Measurements from ENCODE around the gene CLCN6.

Gene CLCN6

GRCh38 chr1:11856698-11857097 lies 50.7 kb downstream of the CLCN6 start:
- no peak for DNase-seq

GRCh38 chr1:11857164-11857851 lies 51.3 kb downstream of the CLCN6 start:
- DNase-seq = no peak

- DNase-seq = no peak
Observed at GRCh38 chr1:11858158-11858557, 52.2 kb downstream of the CLCN6 start.

- DNase-seq = no peak
Observed at GRCh38 chr1:11858613-11858967, 52.6 kb downstream of the CLCN6 start, which contains the start of gene NPPB. NPPB (minus strand) TSS chr1:11858945; CDS start chr1:11858833, 112 bp downstream.

- DNase-seq = no peak
Observed at GRCh38 chr1:11858968-11859871, 53.2 kb downstream of the CLCN6 start.

- DNase-seq = no peak
Observed at GRCh38 chr1:11860083-11860482, 54.1 kb downstream of the CLCN6 start.

GRCh38 chr1:11860587-11860986 lies 54.6 kb downstream of the CLCN6 start:
- DNase-seq = no peak

- DNase-seq = no peak
Observed at GRCh38 chr1:11862890-11863289, 56.9 kb downstream of the CLCN6 start.

GRCh38 chr1:11868331-11868980 lies 62.5 kb downstream of the CLCN6 start:
- no peak for DNase-seq

GRCh38 chr1:11869104-11869503 lies 63.1 kb downstream of the CLCN6 start:
- DNase-seq = no peak

- no peak for DNase-seq
Observed at GRCh38 chr1:11869650-11870207, 63.7 kb downstream of the CLCN6 start.

- DNase-seq = no peak
Observed at GRCh38 chr1:11872545-11872944, 66.6 kb downstream of the CLCN6 start.

- DNase-seq = no peak
Observed at GRCh38 chr1:11873395-11874257, 67.6 kb downstream of the CLCN6 start.

- DNase-seq = no peak
Observed at GRCh38 chr1:11874258-11874562, 68.2 kb downstream of the CLCN6 start.

GRCh38 chr1:11874624-11875023 lies 68.6 kb downstream of the CLCN6 start:
- DNase-seq = no peak

- no peak for DNase-seq
Observed at GRCh38 chr1:11875094-11875493, 69.1 kb downstream of the CLCN6 start.

GRCh38 chr1:11877074-11877473 lies 71.1 kb downstream of the CLCN6 start:
- DNase-seq = no peak

GRCh38 chr1:11878081-11878890 lies 72.3 kb downstream of the CLCN6 start:
- no peak for DNase-seq

GRCh38 chr1:11878891-11879190 lies 72.8 kb downstream of the CLCN6 start:
- no peak for DNase-seq

- DNase-seq = no peak
Observed at GRCh38 chr1:11879311-11880180, 73.6 kb downstream of the CLCN6 start.

GRCh38 chr1:11880181-11880575 lies 74.2 kb downstream of the CLCN6 start:
- DNase-seq = no peak
